ENCODE results near the gene USP38.

- TF ChIP-seq CTCF (IDR thresholded peaks at IDR 0.05): no peak
- TF ChIP-seq POLR2A (IDR thresholded peaks at IDR 0.05): no peak
Measured at GRCh38 chr4:143254491-143255226, 69.9 kb downstream of the USP38 start.
